ENCODE data around the gene CAMK1. TPM values are rescaled to one million over a fixed set of nuclear protein-coding genes. Genes with fewer than 3 reads are reported as not detected.

CAMK1 gene
- polyA plus RNA-seq, 1 experiment: 26.8 TPM

DNA sequence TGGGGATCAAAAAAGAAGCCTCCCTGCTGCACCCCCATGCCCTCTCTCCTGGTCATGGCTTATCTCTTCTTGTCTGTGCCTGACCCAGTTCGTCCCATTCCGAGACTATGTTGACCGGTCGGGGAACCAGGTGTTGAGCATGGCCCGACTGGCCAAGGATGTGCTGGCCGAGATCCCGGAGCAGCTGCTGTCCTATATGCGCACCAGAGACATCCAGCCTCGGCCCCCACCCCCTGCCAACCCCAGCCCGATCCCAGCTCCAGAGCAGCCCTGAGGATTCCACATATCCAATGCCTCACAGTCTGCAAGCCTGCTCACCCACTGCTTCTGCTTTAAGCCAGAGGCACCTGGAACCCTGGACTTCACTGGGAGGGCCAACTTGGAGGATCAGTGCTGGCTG lies 40.3 kb downstream of the CAMK1 start:
- ChIA-PET POLR2A (no interaction called here), CTCF (interaction anchor here (0.6 to 2.3 kb wide), 2 partner anchors 14 to 26 kb away, joined by 3 to 10 read pairs; no protein-coding TSS in a partner anchor)
- Histone ChIP-seq H3K9me3 (ENCODE audit: control insufficient read depth, insufficient read depth, low read length) (no peaks in the 10 kb centered on the region; the same call in 1 of the 2 replicates), H3K27ac (ENCODE audit: low read depth, low read length) (no peak overlapping the region), H3K27me3 (ENCODE audit: control insufficient read depth, insufficient read depth, low read length) (peaks cover 4% of the 10 kb centered on the region), H3K4me3 (ENCODE audit: low read depth, low read length) (no peak overlapping the region)
- no peak for DNase-seq (ENCODE audit: low read depth, low spot score)
- TF ChIP-seq, protein P1, sequence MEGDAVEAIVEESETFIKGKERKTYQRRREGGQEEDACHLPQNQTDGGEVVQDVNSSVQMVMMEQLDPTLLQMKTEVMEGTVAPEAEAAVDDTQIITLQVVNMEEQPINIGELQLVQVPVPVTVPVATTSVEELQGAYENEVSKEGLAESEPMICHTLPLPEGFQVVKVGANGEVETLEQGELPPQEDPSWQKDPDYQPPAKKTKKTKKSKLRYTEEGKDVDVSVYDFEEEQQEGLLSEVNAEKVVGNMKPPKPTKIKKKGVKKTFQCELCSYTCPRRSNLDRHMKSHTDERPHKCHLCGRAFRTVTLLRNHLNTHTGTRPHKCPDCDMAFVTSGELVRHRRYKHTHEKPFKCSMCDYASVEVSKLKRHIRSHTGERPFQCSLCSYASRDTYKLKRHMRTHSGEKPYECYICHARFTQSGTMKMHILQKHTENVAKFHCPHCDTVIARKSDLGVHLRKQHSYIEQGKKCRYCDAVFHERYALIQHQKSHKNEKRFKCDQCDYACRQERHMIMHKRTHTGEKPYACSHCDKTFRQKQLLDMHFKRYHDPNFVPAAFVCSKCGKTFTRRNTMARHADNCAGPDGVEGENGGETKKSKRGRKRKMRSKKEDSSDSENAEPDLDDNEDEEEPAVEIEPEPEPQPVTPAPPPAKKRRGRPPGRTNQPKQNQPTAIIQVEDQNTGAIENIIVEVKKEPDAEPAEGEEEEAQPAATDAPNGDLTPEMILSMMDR (IDR thresholded peaks at IDR 0.05; ENCODE audit: low read depth, low read length): no peak

DNA sequence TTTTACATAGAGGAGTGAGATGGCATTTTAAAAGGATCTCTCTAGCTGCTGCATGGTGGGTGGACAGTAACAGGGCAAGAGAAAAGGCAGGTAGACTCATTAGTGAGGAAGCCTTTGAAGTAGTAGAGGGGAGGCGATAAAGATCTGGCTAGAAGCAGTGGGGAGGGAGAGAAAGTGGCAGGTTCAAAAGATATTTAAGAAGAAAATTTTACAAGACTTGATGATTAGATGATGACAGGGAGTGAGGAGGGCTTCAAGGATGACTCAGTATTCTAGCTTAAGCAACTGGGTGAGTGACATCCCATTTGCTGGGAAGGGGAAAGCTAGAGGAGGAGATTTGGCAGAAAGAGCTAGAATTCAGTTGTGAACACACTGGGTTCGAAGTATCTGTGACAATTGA lies 42.0 kb downstream of the CAMK1 start:
- TF ChIP-seq, protein P1 (IDR thresholded peaks at IDR 0.05; ENCODE audit: low read depth, low read length): no peak
- H3K4me3 ChIP-seq (ENCODE audit: low read depth, low read length): no peak overlapping the region
- peaks cover 4% of the 10 kb centered on the region for H3K27me3 ChIP-seq (ENCODE audit: control insufficient read depth, insufficient read depth, low read length)
- no peak for DNase-seq (ENCODE audit: low read depth, low spot score)
- ChIA-PET CTCF (interaction anchor here (1.0 to 1.4 kb wide), 5 partner anchors 12 to 374 kb away, joined by 3 to 5 read pairs (median 3); no protein-coding TSS in a partner anchor), POLR2A (no interaction called here)
- no peaks in the 10 kb centered on the region; the same call in 1 of the 2 replicates for H3K9me3 ChIP-seq (ENCODE audit: control insufficient read depth, insufficient read depth, low read length)
- H3K27ac ChIP-seq (ENCODE audit: low read depth, low read length): no peak overlapping the region

DNA sequence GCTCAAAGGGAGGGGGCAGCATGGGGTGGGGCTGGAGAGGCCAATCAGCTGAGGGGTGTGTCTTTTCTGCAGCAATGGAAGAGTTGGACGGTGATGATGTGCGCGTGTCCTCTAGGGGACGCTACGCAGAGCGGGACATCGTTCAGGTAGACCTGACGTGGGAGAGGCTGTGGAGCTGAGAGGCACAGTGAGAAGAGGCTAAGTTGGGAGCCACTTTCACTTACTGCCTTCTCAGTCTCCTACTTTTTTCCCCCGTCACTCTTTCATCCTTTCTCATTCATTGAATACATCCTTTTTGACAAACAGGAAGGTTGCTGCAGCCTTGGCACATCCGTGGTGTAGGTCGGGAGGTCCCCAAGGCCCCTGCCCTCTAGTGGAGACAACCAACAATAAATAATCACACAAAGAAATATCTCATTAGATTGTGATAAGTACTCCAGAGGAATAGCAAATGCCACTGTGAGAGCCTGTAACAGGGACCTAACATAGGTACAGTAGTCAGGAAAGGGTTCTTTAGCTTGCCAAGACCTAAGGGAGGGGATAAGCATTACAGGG lies 42.6 kb downstream of the CAMK1 start:
- TF ChIP-seq, protein P1 (IDR thresholded peaks at IDR 0.05; ENCODE audit: low read depth, low read length): peak; percentile 27; the same call in 1 of the 2 replicates
- no peak for DNase-seq (ENCODE audit: low read depth, low spot score)
- CTCF ChIA-PET: interaction anchor here (0.6 to 1.4 kb wide), 5 partner anchors 11 to 385 kb away, joined by 3 to 5 read pairs (median 3); no protein-coding TSS in a partner anchor
- no peak overlapping the region for H3K27ac ChIP-seq (ENCODE audit: low read depth, low read length)
- H3K9me3 ChIP-seq (ENCODE audit: control insufficient read depth, insufficient read depth, low read length): no peaks in the 10 kb centered on the region; the same call in 1 of the 2 replicates
- POLR2A ChIA-PET: no interaction called here
- H3K4me3 ChIP-seq (ENCODE audit: low read depth, low read length): no peak overlapping the region
- H3K27me3 ChIP-seq (ENCODE audit: control insufficient read depth, insufficient read depth, low read length): peaks cover 4% of the 10 kb centered on the region

DNA sequence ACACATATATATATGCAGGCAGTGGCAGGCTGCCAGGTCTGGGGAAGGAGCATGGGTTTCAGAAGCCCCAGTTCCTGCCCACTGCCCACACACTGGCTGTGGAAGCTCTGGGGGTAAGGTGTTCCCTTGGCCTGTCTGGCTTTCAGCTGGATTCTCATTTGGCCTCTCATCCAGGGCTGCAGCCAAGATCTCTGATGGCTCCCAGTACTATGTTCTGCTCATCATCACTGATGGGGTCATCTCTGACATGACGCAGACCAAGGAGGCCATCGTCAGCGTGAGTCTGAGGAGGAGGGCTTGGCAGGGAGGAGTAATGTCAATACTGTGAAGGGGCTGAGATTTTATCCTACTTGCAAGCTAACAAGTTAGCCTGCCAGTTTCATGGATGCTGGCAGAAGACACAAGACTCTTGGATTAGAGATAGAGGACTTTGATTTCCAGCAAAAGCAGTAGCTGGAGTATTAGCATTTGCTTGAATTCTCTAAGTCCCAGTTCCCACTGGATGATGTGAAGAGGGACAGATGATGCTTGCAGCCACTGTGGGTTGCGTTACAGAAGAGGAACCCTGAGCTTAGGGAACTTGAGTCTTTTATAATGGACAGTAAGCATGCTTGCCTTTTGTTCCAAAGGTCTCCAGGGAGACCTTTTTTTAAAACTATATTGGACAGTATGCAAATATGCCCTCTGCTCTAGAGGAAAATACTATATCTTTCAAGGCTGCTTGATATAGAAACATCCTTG lies 43.8 kb downstream of the CAMK1 start:
- H3K9me3 ChIP-seq (ENCODE audit: control insufficient read depth, insufficient read depth, low read length): no peaks in the 10 kb centered on the region
- ChIA-PET CTCF (interaction anchor here (1.1 kb wide), 1 partner anchor 10 kb away, joined by 3 read pairs; no protein-coding TSS in a partner anchor), POLR2A (no interaction called here)
- peaks cover 4% of the 10 kb centered on the region for H3K27me3 ChIP-seq (ENCODE audit: control insufficient read depth, insufficient read depth, low read length)
- no peak for DNase-seq (ENCODE audit: low read depth, low spot score)
- no peak overlapping the region for H3K27ac ChIP-seq (ENCODE audit: low read depth, low read length)
- H3K4me3 ChIP-seq (ENCODE audit: low read depth, low read length): no peak overlapping the region
- TF ChIP-seq, protein P1 (IDR thresholded peaks at IDR 0.05; ENCODE audit: low read depth, low read length): no peak

DNA sequence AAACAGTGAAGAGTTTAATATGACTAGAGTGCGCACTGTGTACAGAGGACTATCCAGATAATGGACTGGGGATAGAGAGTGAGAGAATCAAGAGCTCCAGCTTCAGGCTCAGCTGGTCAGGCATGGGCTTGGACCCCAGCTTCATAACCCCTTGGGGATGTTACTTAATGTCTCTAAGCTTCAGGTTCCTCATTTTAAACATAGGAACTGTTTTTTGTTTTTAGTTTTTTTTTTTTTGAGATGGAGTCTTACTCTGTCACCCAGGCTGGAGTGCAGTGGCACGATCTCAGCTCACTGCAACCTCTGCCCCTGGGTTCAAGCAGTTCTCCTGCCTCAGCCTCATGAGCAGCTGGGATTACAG lies 48.1 kb downstream of the CAMK1 start:
- H3K27ac ChIP-seq (ENCODE audit: low read depth, low read length): no peak overlapping the region
- H3K27me3 ChIP-seq (ENCODE audit: control insufficient read depth, insufficient read depth, low read length): peaks cover 14% of the 10 kb centered on the region
- TF ChIP-seq, protein P1 (IDR thresholded peaks at IDR 0.05; ENCODE audit: low read depth, low read length): no peak
- H3K4me3 ChIP-seq (ENCODE audit: low read depth, low read length): no peak overlapping the region
- no peak for DNase-seq (ENCODE audit: low read depth, low spot score)
- POLR2A ChIA-PET: interaction anchor here (0.6 kb wide), 2 partner anchors 266 to 287 kb away, joined by 3 to 6 read pairs; no protein-coding TSS in a partner anchor
- no peaks in the 10 kb centered on the region for H3K9me3 ChIP-seq (ENCODE audit: control insufficient read depth, insufficient read depth, low read length)
- CTCF ChIA-PET: interaction anchor here (1.0 kb wide), 1 partner anchor 218 kb away, joined by 3 read pairs; no protein-coding TSS in a partner anchor
